NCI-H2196 (cell line): ENCODE results near the gene TRPC1.
"Not testable (repeated sequence)": the region's sequence is repeated elsewhere in the genome, so short reads cannot be mapped to it uniquely, and the experiment has no call there.

Experiments used
- DNase-seq: peaks from one replicate; lab custom pipeline; 2025; ENCODE audit not compliant: unreplicated experiment; lab: John Stamatoyannopoulos, UW

Gene TRPC1

DNA sequence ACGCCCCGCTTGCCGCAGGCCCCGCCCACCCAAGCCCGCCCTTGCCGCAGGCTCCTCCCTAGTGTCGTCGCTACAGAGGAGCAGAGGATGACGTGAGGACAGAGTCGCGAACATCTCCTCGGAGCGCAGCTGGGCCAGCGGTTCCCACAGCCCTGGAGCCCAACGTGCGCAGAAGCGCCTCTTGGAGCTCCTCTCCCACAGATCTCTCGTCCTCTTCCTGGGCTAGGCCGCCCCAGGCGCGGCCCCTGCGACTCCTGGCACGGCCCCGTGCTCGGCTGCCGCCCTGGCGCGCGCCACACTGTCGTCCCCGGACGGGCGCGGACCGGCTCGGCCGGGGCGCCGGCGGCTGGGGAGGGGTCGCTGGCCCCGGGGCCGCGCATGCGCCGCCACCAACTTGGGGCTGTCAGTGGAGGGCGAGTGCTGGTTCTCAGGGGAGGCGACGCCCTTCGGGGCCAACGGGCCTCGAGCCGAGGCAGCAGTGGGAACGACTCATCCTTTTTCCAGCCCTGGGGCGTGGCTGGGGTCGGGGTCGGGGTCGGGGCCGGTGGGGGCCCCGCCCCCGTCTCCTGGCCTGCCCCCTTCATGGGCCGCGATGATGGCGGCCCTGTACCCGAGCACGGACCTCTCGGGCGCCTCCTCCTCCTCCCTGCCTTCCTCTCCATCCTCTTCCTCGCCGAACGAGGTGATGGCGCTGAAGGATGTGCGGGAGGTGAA lies at the start of gene TRPC1:
TSS of gene TRPC1 (plus strand) at position 67 of the 714 bp plus-strand sequence. CDS start at position 593, 526 bp downstream.
- DNase-seq: peak; percentile 93

DNA sequence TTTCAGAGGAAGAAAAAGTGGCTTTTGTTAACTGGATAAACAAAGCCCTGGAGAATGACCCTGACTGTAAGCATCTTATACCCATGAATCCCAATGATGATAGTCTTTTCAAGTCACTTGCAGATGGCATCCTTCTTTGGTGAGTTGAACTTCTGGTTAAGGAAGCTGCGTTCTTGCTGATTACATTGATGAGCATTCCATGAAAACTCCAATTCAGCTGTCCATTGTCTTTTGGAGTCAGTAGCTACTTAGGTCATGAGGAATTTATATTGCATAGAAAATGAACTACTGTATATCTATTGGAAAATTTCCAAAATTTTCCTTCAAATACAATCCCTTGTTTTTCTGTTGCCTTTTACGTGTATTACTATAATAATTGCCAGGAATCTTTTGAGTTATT lies 47.7 kb upstream of the TRPC1 start:
- no peak for DNase-seq

DNA sequence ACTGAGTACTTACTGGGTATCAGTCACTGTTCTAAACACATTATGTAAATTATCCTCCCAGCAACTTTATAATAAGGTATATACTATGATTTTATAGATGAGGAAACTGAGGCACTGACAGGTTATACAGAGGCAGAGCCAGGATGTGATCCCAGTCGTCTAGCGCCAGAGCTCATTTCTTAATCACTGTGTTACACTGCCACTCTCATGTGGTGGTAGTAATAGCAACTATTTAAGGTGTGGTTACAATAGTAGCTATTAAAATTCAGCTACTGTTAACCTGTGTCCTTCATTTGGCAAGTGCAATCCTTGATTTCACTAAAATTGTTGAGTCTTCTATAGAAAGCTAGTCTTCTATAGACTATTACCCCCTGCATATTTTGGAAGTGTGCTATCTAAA lies 43.1 kb upstream of the TRPC1 start:
- DNase-seq: no peak

DNA sequence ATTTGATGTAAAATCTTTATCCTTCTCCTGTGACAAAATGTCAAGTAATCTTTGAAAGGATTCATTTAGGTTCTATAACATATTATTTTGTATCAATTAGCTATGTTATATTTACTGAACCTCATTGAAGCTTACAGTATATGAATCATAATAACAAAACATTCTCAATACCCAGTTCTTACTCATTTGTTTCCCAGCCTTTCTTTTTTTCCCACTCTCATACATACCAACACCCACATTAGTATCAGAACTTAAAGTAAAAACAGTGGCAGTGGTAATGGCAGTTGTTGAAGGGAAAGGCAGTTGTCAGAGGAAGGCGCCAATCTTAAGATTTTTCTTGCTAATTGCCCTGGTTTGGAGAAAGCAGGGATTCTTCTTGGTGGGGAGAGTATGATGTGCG lies 33.2 kb upstream of the TRPC1 start:
- no peak for DNase-seq

DNA sequence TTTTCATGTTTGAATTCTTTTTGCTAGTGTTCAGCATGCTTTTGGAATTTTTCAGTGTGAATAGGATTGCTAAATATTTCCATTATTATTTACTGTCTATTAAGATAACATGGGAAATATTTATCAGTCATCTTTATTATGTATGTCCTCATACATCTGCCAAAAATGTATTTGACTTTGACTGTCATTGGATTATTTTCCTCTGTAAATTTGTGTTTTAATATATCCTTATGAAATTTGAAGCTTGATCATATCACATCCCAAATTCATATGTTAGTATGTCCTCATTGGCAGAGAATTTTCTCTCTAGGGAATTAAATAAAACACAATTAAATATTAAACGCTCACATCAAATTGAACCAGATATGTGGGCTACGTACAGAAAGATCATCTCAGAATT lies 32.3 kb upstream of the TRPC1 start:
- no peak for DNase-seq

DNA sequence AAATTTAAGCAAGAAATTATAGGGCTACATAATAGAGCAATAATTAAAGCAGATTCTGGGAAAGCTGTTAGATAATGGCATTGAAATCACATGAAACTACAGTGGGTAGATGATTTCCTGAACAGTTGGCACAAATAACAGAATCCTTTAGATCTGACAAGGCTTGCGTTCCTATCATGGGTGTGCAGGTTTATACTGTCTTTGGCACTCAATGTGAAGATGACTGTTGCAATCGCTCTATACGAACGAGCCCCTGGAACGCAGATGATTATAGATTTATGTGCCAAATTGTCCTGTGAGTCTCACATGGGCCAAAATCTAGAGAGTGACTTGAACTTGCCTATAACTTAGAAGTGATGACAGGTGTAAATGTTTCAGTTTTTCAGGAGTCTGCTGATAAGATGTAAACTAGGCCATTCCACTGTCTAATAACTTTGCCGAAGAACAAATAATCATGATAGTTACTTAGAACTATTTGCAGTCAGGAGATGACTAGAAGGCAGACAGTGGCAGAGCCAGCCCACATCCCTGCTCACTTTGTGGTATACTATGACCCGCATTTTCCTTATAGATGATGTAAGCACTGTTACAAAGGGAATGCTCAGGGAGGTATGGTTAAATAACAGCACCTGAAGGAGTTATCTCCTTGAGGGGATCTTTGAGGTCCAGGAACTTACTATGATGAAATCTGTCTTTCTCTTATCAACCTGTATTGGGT lies 30.5 kb upstream of the TRPC1 start:
- DNase-seq: no peak

DNA sequence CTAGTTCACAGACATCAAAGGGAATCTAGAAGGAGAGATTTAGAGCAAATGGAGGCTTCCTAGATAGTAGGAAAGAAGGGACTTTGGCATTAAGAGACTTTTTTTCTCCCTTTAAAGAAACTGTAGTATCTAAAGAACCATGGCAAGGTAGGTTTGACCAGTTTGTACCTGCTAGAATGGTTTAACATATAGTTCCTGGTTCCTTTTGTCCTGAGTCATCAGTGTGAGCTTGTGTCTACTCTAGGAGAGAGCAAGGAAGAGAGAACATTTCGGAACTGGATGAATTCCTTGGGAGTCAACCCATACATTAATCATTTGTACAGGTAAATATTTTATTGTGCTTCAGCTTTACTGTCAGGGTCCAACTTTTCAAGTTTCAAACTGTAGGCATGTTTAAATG lies 29.6 kb upstream of the TRPC1 start:
- no peak for DNase-seq

DNA sequence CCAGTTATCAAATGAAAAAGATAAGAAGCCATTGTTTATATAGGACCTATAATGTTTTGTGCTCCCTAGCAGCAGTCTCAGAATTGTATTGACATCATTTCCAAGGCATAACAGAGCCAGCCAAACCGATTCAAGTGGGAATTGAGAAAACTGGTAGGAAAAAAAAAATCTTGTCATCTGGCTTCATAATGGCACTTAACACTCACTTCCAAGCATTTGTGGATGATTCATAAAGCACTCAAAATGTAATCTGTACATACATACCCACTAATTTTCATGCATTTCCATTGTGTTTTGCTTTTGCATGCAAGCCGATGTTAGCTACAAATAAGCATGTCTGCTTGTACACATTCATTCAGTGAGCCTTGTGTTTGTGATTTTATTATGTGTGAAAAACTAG lies 18.6 kb upstream of the TRPC1 start:
- no peak for DNase-seq

DNA sequence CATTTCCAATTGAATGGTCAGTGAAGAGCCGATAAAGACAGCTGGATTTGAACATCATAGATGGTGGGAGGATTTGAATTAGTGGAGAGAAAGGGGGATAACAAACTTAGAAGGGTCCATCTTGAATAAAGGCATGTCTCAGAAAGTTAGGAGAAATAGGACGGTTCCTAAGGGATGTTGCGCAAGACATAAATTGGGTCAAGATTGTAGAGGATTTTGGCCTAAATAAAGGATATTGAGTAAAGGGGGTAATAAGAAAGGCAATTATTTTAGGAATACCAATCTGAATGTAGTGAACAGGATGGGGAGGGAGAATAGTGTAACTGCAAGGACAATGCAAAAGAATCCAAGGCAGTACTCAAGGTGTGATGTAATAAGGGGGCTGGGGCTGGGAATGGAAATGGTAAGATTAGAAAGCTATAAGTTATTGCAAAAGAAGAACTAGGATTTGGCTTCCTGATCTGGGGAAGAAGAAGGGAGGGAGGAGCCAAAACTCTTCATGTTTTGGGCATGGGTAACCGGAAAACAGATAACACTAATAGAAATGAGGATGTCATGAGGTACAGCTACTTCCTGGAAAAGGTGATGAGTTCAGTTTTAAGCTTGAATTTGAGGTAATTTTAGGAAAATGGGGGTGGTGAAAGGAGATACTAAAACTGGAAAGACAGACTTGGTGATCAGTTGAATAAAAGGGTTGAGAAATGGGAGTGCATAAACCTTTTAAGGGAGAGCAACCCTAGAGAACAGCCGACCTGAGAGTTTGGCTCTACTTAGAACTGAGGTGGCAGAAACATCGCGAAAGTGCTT lies 17.3 kb upstream of the TRPC1 start:
- no peak for DNase-seq

DNA sequence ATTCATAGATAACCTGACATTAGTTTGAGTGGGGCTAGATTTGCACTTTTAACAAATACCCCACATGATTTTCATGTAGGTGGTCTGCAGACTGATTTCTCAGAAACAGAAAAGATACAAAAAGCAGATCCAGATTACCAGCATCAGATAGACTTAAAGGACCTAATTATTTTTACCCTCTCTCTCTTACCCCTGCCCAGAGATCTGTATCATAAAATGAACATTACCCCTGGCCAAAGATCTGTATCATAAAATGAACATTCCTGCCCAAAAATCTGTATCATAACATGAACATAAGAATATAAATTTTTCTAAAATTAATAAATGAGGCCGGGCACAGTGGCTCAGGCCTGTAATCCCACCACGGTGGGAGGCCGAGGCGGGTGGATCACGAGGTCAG lies 14.6 kb upstream of the TRPC1 start:
- no peak for DNase-seq

DNA sequence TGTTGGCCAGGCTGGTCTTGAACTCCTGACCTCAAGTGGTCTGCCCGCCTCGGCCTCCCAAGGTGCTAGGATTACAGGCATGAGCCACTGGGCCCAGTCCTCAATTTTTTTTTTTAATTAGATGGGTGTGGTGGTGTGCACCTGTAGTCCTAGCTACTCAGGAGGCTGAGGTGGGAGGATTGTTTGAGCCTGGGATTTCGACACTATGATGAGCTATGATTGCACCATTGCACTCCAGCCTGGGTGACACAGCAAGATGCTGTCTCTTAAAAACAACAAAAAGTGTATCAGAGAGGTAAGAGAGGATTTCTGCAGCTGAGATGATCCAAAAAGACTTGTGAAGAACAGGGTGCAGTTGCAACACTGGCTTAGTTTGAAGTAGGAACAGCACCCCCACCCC lies 9.0 kb upstream of the TRPC1 start:
- DNase-seq: not testable (repeated sequence)

DNA sequence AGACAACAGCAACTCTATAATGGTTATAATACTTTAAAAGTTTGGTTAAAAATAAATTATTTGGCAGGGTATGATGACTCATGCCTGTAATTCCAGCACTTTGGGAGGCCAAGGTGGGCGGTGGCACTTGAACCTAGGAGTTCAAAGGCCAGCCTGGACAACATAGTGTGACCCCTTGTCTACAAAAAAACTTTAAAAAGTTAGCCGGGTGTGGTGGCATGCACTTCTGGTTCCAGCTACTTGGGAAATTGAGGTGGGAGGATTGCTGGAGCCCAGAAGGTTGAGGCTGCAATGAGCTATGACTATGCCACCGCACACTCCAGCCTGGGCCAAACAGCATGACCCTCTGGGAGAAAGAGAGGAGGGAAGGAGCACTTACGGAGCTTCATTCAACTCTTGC lies 7.7 kb upstream of the TRPC1 start:
- DNase-seq: no peak

DNA sequence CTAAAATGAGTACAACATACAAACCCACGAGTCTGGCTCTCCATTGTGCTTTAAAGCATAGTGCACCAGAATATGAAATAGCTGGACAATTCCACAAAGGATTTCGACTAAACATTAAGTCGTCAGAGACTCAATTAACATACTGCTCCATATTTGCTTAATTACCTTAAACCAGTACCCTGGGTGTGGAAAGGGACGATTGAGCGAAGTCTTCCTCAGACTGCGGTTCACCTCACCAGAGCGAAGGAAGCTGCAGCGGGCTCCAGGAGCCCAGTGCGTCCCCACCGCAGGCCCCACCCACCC lies 218 bp upstream of the TRPC1 start:
- no peak for DNase-seq

DNA sequence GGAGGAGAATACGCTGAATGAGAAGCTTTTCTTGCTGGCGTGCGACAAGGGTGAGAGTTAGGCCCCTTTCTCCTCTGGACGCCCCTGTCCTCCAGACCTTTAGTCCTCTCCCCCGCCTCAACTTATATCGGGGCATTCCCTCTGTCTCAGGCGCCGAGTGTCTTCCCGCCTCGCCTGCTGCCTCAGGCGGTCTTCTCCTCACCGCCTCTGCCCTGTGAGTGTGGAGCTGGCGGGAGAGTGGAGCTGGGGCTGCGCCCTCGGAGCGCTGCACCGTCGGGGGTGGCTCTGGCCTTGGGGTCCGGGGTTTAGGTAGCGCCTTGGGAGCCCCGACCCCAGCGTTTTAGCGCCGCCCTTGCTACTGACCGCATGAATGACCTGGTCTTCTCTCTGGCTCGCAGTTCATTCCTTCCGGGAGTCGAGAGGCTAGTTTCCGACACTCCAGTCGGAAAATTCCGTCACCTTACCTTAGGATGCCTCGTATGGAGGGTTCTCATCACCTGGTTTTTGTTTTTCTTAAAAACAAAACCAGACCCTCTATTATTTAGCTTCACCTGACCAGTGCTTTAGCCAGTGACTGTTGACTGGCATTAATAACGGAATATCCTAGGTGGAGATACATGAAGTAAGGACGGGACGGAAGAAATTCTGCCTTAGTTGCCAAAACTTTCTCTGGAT lies 985 bp downstream of the TRPC1 start:
- DNase-seq: peak; percentile 70

DNA sequence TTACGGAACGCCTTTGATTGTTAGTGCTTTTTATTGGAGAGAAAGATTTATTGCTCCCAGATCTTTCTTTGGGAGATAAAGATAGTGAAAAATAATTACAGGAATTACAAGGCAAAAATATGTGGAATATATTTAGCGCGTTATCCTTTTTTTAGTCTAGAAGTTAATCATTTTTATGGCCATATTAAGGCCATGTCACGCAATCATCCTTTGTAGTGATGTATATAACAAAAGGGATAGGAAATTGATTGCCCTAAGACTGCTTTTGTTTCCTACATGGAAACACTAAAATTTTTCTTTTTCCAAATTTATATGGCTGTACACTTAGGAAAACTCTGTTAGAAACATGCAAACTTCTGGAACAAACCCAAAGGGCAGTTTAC lies 1.5 kb downstream of the TRPC1 start:
- DNase-seq: no peak

DNA sequence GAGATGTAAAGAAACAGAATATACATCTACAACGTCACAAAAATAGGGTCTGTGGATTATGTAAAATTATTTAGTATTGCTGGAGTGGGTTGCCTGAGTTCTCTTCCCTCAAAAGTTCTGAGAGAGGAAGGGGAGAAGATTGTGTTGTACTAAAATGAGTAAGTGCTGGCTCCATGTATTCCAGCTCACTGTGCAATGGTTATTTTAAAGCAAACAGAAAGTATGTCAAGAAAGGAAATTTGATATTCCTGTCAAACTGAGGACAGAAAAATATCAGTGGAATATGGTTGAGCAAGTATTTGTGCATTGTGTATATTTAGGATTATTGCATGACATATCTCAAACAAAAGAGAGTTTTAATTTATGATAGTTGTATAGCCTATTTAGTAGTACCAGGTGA lies 2.2 kb downstream of the TRPC1 start:
- DNase-seq: no peak

DNA sequence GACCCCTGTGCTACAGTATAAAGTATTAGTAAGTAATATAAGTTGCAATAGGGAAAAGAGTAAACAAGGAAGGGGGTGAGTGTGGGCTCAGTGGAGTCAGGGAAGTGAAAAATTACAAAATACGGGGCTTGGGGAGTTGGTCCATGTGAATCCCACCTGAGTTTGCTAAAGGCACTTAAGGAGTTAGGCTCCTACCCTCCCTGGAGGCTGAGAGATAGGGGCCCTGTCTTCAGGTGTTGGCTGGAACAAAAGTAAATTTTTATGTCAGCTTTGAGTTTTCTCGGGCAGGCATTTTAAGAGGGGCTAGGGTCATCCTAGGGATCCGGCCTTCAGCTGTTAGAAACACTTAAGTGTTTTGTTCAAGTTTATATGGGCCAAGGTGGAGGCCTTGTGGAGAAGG lies 8.2 kb downstream of the TRPC1 start:
- DNase-seq: no peak

DNA sequence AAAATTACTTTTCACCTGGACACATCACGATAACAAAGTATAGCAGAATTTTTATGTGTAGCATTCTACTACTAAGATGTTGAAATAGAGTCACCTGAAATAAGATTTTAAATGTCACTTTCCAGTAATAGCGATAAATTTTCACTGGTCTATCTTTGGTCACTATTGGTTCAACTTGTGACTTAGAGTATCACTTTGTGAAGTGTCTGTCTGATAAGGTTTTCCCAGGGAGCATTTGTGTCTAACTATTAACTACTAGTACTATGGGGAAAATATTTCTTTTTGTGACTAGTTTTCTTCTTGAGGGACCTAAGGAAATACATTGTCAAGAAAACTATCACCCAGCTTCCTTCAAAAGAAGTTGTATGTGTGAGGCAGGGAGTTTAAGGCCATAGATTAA lies 11.0 kb downstream of the TRPC1 start:
- no peak for DNase-seq

DNA sequence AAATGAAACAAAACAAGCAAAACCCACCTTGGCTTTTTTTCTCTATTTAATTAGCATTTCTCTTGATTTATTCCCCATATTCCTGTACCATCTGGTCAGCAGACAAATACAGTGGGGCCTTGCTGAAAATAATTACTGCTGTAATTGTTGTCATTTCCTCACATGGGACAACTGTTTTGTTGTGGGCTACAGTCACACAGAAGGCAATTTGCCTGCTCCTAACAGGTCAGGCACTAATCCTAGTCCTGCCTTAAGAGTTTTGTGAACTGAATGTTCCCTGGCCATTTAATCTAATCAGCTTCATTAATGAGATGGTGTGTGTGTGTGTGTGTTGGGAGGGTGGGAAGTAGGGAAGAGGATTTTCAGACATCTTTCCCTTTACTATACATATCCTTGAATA lies 11.6 kb downstream of the TRPC1 start:
- no peak for DNase-seq

DNA sequence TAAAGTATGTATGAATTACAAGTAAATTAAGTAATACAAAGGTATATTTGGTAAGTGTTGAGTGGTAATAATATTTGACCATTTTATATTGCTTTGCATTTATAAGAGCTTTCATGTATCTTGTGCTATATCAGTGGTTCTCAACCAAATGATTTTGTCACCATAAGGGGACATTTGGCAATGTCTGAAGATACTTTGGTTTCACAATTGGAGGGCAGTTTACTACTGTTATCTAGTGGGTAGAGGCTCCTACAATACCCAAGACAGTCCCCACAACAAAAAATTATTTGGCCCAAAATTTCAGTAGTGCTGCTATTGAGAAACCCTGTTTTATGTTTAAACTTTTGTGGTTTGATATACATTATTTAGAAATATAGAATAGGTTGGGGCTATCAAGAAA lies 14.6 kb downstream of the TRPC1 start:
- no peak for DNase-seq

DNA sequence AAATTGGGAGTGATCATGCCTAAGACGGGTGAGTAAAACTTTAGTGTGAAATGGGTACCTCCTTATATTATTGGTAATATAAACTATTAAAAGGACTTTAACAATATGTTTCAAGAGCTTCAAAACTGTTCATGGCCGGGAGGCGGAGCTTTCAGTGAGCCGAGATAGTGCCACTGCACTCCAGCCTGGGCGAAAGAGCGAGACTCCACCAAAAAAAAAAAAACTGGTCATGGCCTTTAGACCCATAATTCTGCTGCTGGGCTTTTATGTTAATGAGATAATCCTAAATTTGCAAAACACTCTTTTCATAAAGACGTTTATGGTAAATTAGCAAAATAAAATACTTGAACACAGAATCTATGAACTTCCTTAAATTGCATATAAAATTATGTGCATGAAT lies 22.8 kb downstream of the TRPC1 start:
- no peak for DNase-seq

DNA sequence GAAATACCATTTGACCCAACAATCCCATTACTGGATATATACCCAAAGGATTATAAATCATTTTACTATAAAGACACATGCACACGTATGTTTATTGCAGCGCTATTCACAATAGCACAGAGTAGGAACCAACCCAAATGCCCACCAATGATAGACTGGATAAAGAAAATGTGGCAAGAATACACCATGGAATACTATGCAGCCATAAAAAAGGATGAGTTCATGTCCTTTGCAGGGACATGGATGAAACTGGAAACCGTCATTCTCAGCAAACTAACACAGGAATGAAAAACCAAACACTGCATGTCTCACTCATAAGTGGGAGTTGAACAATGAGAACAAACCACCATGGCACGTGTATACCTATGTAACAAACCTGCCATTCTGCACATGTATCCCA lies 26.7 kb downstream of the TRPC1 start:
- not testable (repeated sequence) for DNase-seq
